ENCODE data around the gene RTP3.

Gene RTP3

GRCh38 chr3:46466871-46467403 lies 30.8 kb upstream of the RTP3 start:
- Mint-ChIP-seq H3K4me3 (no peak overlapping the region), H3K9me3 (no peaks in the 10 kb centered on the region), H3K27ac (no peak overlapping the region), H3K27me3 (ENCODE audit: low read depth) (peaks cover 50% of the 10 kb centered on the region), H3K4me1 (peaks cover 6% of the 10 kb centered on the region), H3K36me3 (ENCODE audit: low read depth) (no peaks in the 10 kb centered on the region)
- no peak for TF ChIP-seq CTCF (IDR thresholded peaks at IDR 0.05; ENCODE audit: unreplicated experiment in 3 of 3)

GRCh38 chr3:46467562-46467961 lies 30.2 kb upstream of the RTP3 start:
- Mint-ChIP-seq H3K4me3 (no peak overlapping the region), H3K4me1 (peaks cover 6% of the 10 kb centered on the region), H3K27ac (no peak overlapping the region), H3K9me3 (no peaks in the 10 kb centered on the region), H3K36me3 (ENCODE audit: low read depth) (no peaks in the 10 kb centered on the region), H3K27me3 (ENCODE audit: low read depth) (peaks cover 48% of the 10 kb centered on the region)
- no peak for TF ChIP-seq CTCF (IDR thresholded peaks at IDR 0.05; ENCODE audit: unreplicated experiment in 3 of 3)

GRCh38 chr3:46468753-46469600 lies 28.8 kb upstream of the RTP3 start:
- Mint-ChIP-seq H3K36me3 (ENCODE audit: low read depth) (no peaks in the 10 kb centered on the region), H3K9me3 (no peaks in the 10 kb centered on the region), H3K4me3 (no peak overlapping the region), H3K27me3 (ENCODE audit: low read depth) (peaks cover 42% of the 10 kb centered on the region), H3K4me1 (peaks cover 6% of the 10 kb centered on the region), H3K27ac (no peak overlapping the region)
- TF ChIP-seq CTCF (IDR thresholded peaks at IDR 0.05; ENCODE audit: unreplicated experiment in 3 of 3) = no peak

GRCh38 chr3:46469680-46470357 lies 28.0 kb upstream of the RTP3 start:
- H3K36me3 Mint-ChIP-seq (ENCODE audit: low read depth) = no peaks in the 10 kb centered on the region
- peaks cover 39% of the 10 kb centered on the region for H3K27me3 Mint-ChIP-seq (ENCODE audit: low read depth)
- H3K4me1 Mint-ChIP-seq = peaks cover 6% of the 10 kb centered on the region
- H3K9me3 Mint-ChIP-seq = peaks cover 6% of the 10 kb centered on the region
- H3K4me3 Mint-ChIP-seq = no peak overlapping the region
- H3K27ac Mint-ChIP-seq = no peak overlapping the region
- TF ChIP-seq CTCF (IDR thresholded peaks at IDR 0.05; ENCODE audit: unreplicated experiment in 3 of 3) = no peak

DNA sequence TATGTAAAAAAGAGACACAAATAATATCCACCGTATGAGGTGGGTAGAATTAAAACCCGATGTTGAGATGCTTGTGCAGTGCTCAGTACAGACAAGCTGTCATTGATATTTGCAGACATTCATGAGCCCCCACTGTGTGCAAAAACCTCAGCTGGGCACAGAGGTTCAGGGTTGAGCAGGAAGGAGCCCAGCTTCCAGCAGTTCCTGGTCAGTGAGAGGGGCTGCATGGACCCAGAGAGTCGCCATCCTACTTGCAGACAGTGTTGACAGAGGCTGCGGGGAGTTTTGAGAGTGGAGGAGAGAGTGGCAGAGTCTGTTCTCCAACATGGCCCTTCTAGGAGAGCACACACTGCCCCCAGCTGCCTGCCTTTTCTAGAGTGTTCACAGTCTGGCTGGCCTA lies 26.9 kb upstream of the RTP3 start:
- no peak for TF ChIP-seq CTCF (IDR thresholded peaks at IDR 0.05; ENCODE audit: unreplicated experiment in 3 of 3)
- peaks cover 6% of the 10 kb centered on the region for H3K4me1 Mint-ChIP-seq
- H3K27me3 Mint-ChIP-seq (ENCODE audit: low read depth) = peaks cover 40% of the 10 kb centered on the region
- H3K9me3 Mint-ChIP-seq = peaks cover 15% of the 10 kb centered on the region
- H3K4me3 Mint-ChIP-seq = no peak overlapping the region
- no peaks in the 10 kb centered on the region for H3K36me3 Mint-ChIP-seq (ENCODE audit: low read depth)
- no peak overlapping the region for H3K27ac Mint-ChIP-seq
